Upper lobe of left lung (tissue), 6 donors: ENCODE results near the gene RAB33B. TPM values are rescaled to one million over a fixed set of nuclear protein-coding genes. Genes with fewer than 3 reads are reported as not detected.

Experiments
- ATAC-seq, 2 donors: fragments of 200-7000 bp; cut with Tn5 transposase; one replicate each; pipeline ENCODE4 v1.9.1; 2022; ENCODE audit warnings: mild to moderate bottlenecking in 2 of 2, moderate library complexity in 2 of 2; ENCODE audit not compliant: low FRiP score in 2 of 2
- DNase-seq, 2 donors: peaks; one replicate each; pipeline ENCODE4 v3.0.0-alpha.2; 2019 to 2020
- H3K27ac ChIP-seq, 4 donors: fragments of 200-600 bp; sonication (generic); one replicate each; pipeline ENCODE4 v1.5.1; 2016 to 2019
- H3K27me3 ChIP-seq, 4 donors: fragments of 200-600 bp; sonication (generic); one replicate each; pipeline ENCODE4 v1.5.1; 2017 to 2019
- H3K36me3 ChIP-seq, 4 donors: fragments of 200-600 bp; sonication (generic); one replicate each; pipeline ENCODE4 v1.5.1; 2016 to 2019
- H3K4me1 ChIP-seq, 4 donors: fragments of 200-600 bp; sonication (generic); one replicate each; pipeline ENCODE4 v1.5.1; 2018 to 2019
- H3K4me3 ChIP-seq, 4 donors: fragments of 200-600 bp; sonication (generic); one replicate each; pipeline ENCODE4 v1.5.1; 2017 to 2019; ENCODE audit warnings: mild to moderate bottlenecking in 2 of 4, moderate library complexity in 1 of 4
- H3K9me3 ChIP-seq, 4 donors: fragments of 200-600 bp; sonication (generic); one replicate each; pipeline ENCODE4 v1.5.1; 2018 to 2019
- CTCF ChIP-seq, 6 experiments: fragments of 450-650 bp in 4 of 6; fragments of 200-600 bp in 2 of 6; sonication (generic) in 2 of 6; IDR thresholded peaks; one replicate each; pipeline ENCODE4 v1.5.1; 2016 to 2019; ENCODE audit warnings: antibody characterized with exemption in 6 of 6
- EP300 ChIP-seq, 4 donors: sonication (generic); formaldehyde crosslinking; IDR thresholded peaks; one replicate each; pipeline ENCODE4 v1.5.1; 2017; ENCODE audit warnings: antibody characterized with exemption in 4 of 4, control low read depth in 2 of 4
- POLR2A ChIP-seq, 4 donors: fragments of 450-650 bp; IDR thresholded peaks; one replicate each; pipeline ENCODE4 v1.5.1; 2016 to 2017; ENCODE audit warnings: antibody characterized with exemption in 4 of 4, mild to moderate bottlenecking in 2 of 4
- POLR2AphosphoS5 ChIP-seq, 2 donors: sonication (generic); formaldehyde crosslinking; IDR thresholded peaks; one replicate each; pipeline ENCODE4 v1.5.1; 2017; ENCODE audit warnings: antibody characterized with exemption in 2 of 2
- WGBS, 2 donors: methylation state at CpG; one replicate each; pipeline ENCODE4 v1.1.5; 2017 to 2018; 5-methylcytosine and 5-hydroxymethylcytosine counted together
- total RNA-seq, 6 donors: library from RNA; depleted of rRNA in 4 of 6; stranded (reverse); fragments of >200 nt in 4 of 6; gene quantifications; one replicate each; pipeline versions ENCODE4 v1.1.0 to v1.2.1, GENCODE V29; 2016 to 2021
- donor health status: DM: no; HTN: no; CAD: no; lungs with moderate emphysema.
- donor health status: DM: no; HTN: yes; CAD: no; lungs with severe emphysema.

RAB33B gene
- total RNA-seq, 6 donors from 2014 or later = 8.3 to 19.1 (median 9.4) TPM

- TF ChIP-seq CTCF (IDR thresholded peaks at IDR 0.05) (peak in 4 of 6 experiments; percentile 5 to 14 (median 11)), POLR2AphosphoS5 (IDR thresholded peaks at IDR 0.05) (peak; percentile 73 to 83), POLR2A (IDR thresholded peaks at IDR 0.05) (peak; percentile 51 to 94 (median 80)), EP300 (IDR thresholded peaks at IDR 0.05) (peak in 1 of 4 donors; percentile 17)
- Histone ChIP-seq H3K36me3 (no peaks in the 10 kb centered on the region), H3K9me3 (no peaks in the 10 kb centered on the region), H3K27me3 (no peaks in the 10 kb centered on the region), H3K4me3 (peak overlapping the region; percentile 79 to 96 (median 92)), H3K27ac (peak overlapping the region; percentile 95 to 99 (median 97)), H3K4me1 (peaks cover 42 to 51% (median 46%) of the 10 kb centered on the region in 4 donors)
- ATAC-seq (peak; percentile 98 to 99), DNase-seq (peak; percentile 99)
- WGBS, 2 donors = 0% methylated on average over 20 of the region's 76 CpGs; no CpG with 5 or more reads in 1 of the 2 donors
These were observed 380 bp upstream of the RAB33B start for GRCh38 chr4:139453371-139454110.

GRCh38 chr4:139455126-139455538, 1.2 kb downstream of the RAB33B start:
- no peaks in the 10 kb centered on the region for H3K9me3 ChIP-seq
- H3K4me3 ChIP-seq = peak overlapping the region; percentile 79 to 96 (median 92)
- H3K4me1 ChIP-seq = peaks cover 42 to 60% (median 46%) of the 10 kb centered on the region in 4 donors
- no peaks in the 10 kb centered on the region for H3K36me3 ChIP-seq
- no peaks in the 10 kb centered on the region for H3K27me3 ChIP-seq
- ATAC-seq (no peak), DNase-seq (no peak)
- WGBS, 2 donors = 51 to 53% methylated on average over 6 of the region's 6 CpGs
- TF ChIP-seq EP300 (IDR thresholded peaks at IDR 0.05) (no peak), POLR2A (IDR thresholded peaks at IDR 0.05) (no peak), CTCF (IDR thresholded peaks at IDR 0.05) (no peak), POLR2AphosphoS5 (IDR thresholded peaks at IDR 0.05) (no peak)
- peak overlapping the region; percentile 95 to 99 (median 97) for H3K27ac ChIP-seq

- Histone ChIP-seq H3K27ac (no peak overlapping the region), H3K4me3 (no peak overlapping the region), H3K4me1 (peaks cover 37 to 55% (median 39%) of the 10 kb centered on the region in 4 donors), H3K36me3 (no peaks in the 10 kb centered on the region), H3K27me3 (no peaks in the 10 kb centered on the region), H3K9me3 (no peaks in the 10 kb centered on the region)
- WGBS, 2 donors = 57 to 62% methylated on average over 4 of the region's 4 CpGs
- no peak for ATAC-seq
- no peak for DNase-seq
- TF ChIP-seq POLR2A (IDR thresholded peaks at IDR 0.05) (no peak), EP300 (IDR thresholded peaks at IDR 0.05) (no peak), CTCF (IDR thresholded peaks at IDR 0.05) (no peak), POLR2AphosphoS5 (IDR thresholded peaks at IDR 0.05) (no peak)
These were observed 3.4 kb downstream of the RAB33B start for GRCh38 chr4:139457318-139457717.

GRCh38 chr4:139458543-139458942, 4.6 kb downstream of the RAB33B start:
- no peaks in the 10 kb centered on the region for H3K9me3 ChIP-seq
- no peak for TF ChIP-seq CTCF (IDR thresholded peaks at IDR 0.05)
- TF ChIP-seq EP300 (IDR thresholded peaks at IDR 0.05) = no peak
- no peak for TF ChIP-seq POLR2AphosphoS5 (IDR thresholded peaks at IDR 0.05)
- no peak for TF ChIP-seq POLR2A (IDR thresholded peaks at IDR 0.05)
- no peak overlapping the region for H3K4me3 ChIP-seq
- DNase-seq = no peak
- H3K27me3 ChIP-seq = no peaks in the 10 kb centered on the region
- H3K4me1 ChIP-seq = peaks cover 30 to 48% (median 35%) of the 10 kb centered on the region in 4 donors
- H3K27ac ChIP-seq = no peak overlapping the region
- H3K36me3 ChIP-seq = no peaks in the 10 kb centered on the region
- 84 to 100% methylated on average over 1 of the region's 1 CpG for WGBS, 2 donors
- ATAC-seq = no peak
